NB4 (cell line): Measurements from ENCODE around the gene KCNA5.

Source experiments
- CTCF ChIP-seq: IDR thresholded peaks from one replicate; pipeline ENCODE4 v1.5.1; 2012; ENCODE audit warnings: low read depth, low read length
- MYC ChIP-seq: IDR thresholded peaks from 2 replicates; pipeline ENCODE4 v1.6.1; 2011; ENCODE audit warnings: low read depth, low read length
- POLR2A ChIP-seq: IDR thresholded peaks from 2 replicates; pipeline ENCODE4 v1.6.1; 2011; ENCODE audit warnings: mild to moderate bottlenecking; ENCODE audit not compliant: insufficient read length; ENCODE audit errors: extremely low read depth

- TF ChIP-seq CTCF = no peak
- no peak for TF ChIP-seq POLR2A
- TF ChIP-seq MYC = no peak
Measured at GRCh38 chr12:5066251-5066650, 22.6 kb downstream of the KCNA5 start.
